BE2C (cell line): ENCODE data around the gene SLC22A4.

Source experiments
- DNase-seq: peaks from one replicate; pipeline ENCODE4 v3.0.0-alpha.2; 2020
- H3K27me3 ChIP-seq: fragments of 250-450 bp; sonication (Bioruptor Pico); 2 replicates; pipeline ENCODE4 v1.5.1; 2020; ENCODE audit warnings: mild to moderate bottlenecking
- H3K36me3 ChIP-seq: fragments of 250-450 bp; sonication (Bioruptor Pico); 2 replicates; pipeline ENCODE4 v1.5.1; 2020; ENCODE audit warnings: mild to moderate bottlenecking
- H3K4me1 ChIP-seq: fragments of 250-450 bp; sonication (Bioruptor Pico); 2 replicates; pipeline ENCODE4 v1.5.1; 2020
- H3K4me3 ChIP-seq: 2 replicates; pipeline ENCODE4 v1.5.1; 2011; ENCODE audit warnings: low read depth, low read length
- H3K9me3 ChIP-seq: fragments of 250-450 bp; sonication (Bioruptor Pico); 2 replicates; pipeline ENCODE4 v1.5.1; 2020
- TF ChIP-seq, protein P1 (sequence below): IDR thresholded peaks from 2 replicates; pipeline ENCODE4 v1.5.1; 2012; ENCODE audit warnings: mild to moderate bottlenecking, low read depth, low read length

Gene SLC22A4

DNA sequence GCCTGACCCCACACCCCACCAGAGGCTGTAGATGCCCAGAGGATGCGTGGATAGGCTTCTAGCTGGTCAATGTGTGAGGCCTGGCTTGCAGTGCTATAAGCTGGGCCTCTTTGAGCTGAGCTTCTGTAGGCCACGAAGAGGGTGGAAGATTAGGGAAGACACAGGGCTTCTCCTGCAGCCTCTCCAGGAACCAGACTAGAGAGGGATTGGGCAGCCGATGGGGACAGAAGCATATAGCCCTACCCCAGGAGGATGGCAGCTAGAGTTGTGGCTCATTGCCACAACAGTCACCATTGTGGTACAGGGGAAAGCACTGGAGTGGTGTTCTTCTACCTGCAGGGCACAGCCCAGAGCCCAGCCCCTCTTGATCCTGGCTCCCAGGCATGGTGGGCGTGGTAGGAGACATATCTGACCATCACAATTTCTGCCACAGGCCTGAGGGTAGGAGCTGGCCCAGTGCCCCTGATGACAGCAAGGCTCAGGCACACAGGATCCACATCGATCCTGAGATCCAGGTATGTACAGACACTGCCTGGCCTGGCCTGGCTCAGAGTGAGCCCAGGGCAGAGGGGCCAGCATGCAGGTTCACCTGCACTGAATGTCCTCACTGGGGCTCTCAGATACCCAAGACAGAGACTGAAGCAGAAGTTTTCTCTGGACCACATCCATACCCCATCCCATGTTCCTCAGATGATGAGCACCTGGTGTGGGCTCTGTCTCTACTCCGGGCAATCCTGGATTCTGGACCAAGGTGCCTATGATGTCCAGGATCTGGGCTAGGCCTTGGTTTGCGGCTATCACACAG, 28.0 kb upstream of the SLC22A4 start:
- TF ChIP-seq, protein P1, sequence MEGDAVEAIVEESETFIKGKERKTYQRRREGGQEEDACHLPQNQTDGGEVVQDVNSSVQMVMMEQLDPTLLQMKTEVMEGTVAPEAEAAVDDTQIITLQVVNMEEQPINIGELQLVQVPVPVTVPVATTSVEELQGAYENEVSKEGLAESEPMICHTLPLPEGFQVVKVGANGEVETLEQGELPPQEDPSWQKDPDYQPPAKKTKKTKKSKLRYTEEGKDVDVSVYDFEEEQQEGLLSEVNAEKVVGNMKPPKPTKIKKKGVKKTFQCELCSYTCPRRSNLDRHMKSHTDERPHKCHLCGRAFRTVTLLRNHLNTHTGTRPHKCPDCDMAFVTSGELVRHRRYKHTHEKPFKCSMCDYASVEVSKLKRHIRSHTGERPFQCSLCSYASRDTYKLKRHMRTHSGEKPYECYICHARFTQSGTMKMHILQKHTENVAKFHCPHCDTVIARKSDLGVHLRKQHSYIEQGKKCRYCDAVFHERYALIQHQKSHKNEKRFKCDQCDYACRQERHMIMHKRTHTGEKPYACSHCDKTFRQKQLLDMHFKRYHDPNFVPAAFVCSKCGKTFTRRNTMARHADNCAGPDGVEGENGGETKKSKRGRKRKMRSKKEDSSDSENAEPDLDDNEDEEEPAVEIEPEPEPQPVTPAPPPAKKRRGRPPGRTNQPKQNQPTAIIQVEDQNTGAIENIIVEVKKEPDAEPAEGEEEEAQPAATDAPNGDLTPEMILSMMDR = no peak
- Histone ChIP-seq H3K27me3 (no peaks in the 10 kb centered on the region), H3K9me3 (no peaks in the 10 kb centered on the region), H3K4me3 (no peak overlapping the region), H3K4me1 (peaks cover 14% of the 10 kb centered on the region), H3K36me3 (peaks cover 28% of the 10 kb centered on the region)
- no peak for DNase-seq

DNA sequence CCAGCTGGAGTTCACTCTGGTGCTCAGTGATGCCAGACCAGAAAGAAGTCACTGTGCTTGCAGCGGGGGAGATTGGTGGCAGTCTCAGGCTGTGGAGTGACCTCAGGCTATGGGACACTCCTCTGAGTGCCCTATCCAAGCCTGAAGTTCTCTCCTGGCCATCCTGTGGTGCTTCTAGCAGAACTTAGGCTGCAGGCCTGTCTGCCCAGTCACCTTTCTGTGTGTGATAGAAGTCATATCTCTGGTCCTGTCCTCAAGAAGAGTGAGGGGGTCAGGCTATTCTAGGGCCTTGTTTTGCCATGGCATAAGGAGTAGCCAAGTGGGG, 27.4 kb upstream of the SLC22A4 start:
- H3K4me3 ChIP-seq = no peak overlapping the region
- peaks cover 28% of the 10 kb centered on the region for H3K36me3 ChIP-seq
- H3K27me3 ChIP-seq = no peaks in the 10 kb centered on the region
- TF ChIP-seq, protein P1 = no peak
- peaks cover 14% of the 10 kb centered on the region for H3K4me1 ChIP-seq
- DNase-seq = no peak
- H3K9me3 ChIP-seq = no peaks in the 10 kb centered on the region

DNA sequence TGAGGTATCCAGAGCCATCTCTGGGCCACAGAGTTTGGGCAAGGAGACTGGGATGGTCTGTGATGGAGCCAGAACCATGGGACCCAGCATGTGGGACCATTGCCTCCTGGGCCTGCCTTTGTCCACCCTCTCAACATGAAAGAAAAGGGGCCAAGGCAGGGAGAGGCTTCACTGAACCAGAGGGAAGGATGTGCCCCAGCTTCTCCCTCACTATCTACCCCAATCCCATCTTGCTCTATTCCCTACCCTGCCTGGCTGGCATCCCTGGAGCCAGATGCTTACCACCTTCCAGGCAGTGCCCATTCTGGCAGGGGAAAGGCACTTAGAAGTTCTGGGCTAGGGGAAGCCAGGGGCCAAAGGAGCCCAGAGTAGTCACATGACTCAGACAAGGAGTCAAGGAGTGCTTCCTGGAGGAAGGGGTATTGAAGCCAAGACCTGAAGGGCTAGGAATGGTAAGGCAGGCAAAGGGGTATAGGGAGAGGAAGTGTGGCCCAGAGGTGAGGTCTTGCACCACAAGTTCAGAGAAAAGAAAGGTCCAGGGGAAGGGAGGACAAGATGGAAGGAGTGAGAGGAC, 26.9 kb upstream of the SLC22A4 start:
- TF ChIP-seq, protein P1 = no peak
- no peak overlapping the region for H3K4me3 ChIP-seq
- H3K4me1 ChIP-seq = peaks cover 14% of the 10 kb centered on the region
- H3K9me3 ChIP-seq = no peaks in the 10 kb centered on the region
- H3K36me3 ChIP-seq = peaks cover 24% of the 10 kb centered on the region
- DNase-seq = no peak
- H3K27me3 ChIP-seq = no peaks in the 10 kb centered on the region

DNA sequence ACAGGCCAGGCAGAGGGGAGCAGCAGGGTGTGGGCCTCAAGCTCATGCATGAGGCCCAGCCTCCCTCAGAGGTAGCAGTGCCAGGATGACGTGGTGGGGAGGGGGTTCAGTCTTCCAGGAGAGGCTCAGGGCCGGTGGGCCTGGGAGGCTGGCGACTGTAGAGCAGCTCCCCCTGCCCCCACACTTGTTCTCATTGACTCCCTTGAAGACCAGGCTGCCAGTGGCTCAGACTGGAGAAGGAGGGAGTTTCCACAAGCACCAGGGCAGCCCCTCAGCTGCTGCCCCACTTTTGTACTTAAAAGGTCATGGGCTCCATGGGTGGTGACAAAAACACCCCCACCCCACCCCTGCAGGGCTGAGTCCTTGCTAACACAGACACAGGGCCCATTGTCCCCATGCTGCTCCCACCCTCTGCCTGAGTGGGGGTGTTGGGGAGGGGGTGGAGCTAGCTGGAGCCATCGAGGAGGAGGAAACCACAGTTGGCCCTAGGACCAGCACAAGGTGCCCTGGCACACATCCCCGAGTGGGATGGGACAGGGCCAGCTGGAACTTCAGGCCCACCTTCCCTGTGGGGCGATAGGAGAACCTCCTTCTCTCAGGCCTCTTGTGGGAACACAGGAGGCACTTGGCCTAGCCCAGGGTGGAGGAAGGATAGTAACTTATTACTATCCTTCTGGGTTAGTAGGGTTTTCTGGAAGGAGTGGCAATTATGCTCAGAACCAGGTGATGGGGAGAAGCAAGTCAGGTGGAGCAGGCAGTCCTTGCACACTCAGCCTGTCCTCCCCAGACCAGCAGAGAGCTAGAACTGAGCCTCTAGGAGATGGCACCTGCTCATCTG, 26.0 kb upstream of the SLC22A4 start:
- H3K36me3 ChIP-seq = peaks cover 16% of the 10 kb centered on the region

DNA sequence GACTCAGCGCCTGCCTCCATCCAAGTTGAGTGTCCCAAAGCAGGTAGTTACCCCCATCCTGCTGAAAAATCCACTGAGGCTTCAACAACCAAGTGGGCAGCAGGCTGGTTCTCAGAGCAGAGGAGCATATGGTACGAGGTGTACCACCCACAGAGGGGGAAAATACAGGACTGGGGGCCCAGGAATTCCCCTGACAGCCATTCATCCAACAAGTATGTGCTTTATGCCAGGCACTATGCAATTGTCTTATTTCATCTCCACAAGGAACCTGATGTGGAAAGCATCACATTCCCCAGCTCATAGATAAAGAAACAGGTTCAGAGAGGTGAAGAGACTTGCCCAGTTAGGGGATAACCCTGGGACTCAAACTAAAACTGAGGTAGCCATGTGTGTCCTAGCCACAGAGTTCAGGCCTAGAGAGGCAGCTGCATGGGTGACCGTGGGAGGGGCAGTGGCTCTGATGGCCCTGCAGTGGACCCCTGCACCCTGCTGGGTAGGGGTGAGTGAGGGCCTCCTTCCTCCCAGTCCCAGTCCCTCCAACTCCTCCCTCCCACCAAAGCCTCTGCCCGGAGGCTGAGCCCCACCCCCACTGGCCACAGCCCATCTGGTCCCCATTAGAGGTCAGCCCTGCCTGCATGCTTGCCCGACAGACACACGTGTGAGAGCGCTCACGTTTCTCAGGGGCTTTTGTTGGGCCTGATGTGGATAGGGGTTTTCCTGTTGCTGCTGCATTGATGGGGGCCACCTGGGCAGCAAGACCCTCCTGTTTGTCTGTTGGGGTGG, 25.2 kb upstream of the SLC22A4 start:
- Histone ChIP-seq H3K4me1 (peaks cover 18% of the 10 kb centered on the region), H3K4me3 (no peak overlapping the region), H3K9me3 (no peaks in the 10 kb centered on the region), H3K36me3 (peaks cover 16% of the 10 kb centered on the region), H3K27me3 (no peaks in the 10 kb centered on the region)
- TF ChIP-seq, protein P1 = no peak
- DNase-seq = peak; percentile 72

More for the DNA sequence above, 26.0 kb upstream of the SLC22A4 start:
- H3K4me1 ChIP-seq = peaks cover 17% of the 10 kb centered on the region
- no peak for DNase-seq
- TF ChIP-seq, protein P1 = no peak
- H3K4me3 ChIP-seq = no peak overlapping the region
- H3K27me3 ChIP-seq = no peaks in the 10 kb centered on the region
- H3K9me3 ChIP-seq = no peaks in the 10 kb centered on the region
